HUES48 (cell line): ENCODE results near the gene SMYD3.
"Not testable (repeated sequence)": the region's sequence is repeated elsewhere in the genome, so short reads cannot be mapped to it uniquely, and the experiment has no call there.

Experiments
- H3K27ac ChIP-seq: one replicate; pipeline ENCODE4 v1.7.0; 2013; ENCODE audit warnings: low read depth, low read length, inconsistent platforms
- H3K27me3 ChIP-seq: 2 replicates; pipeline ENCODE4 v1.6.1; 2013; ENCODE audit warnings: mild to moderate bottlenecking, low read length; ENCODE audit not compliant: control insufficient read depth, insufficient read depth
- H3K36me3 ChIP-seq: 2 replicates; pipeline ENCODE4 v1.6.1; 2013; ENCODE audit warnings: low read length; ENCODE audit not compliant: control insufficient read depth, insufficient read depth
- H3K4me1 ChIP-seq: 2 replicates; pipeline ENCODE4 v1.6.1; 2013; ENCODE audit warnings: mild to moderate bottlenecking, low read length; ENCODE audit not compliant: control insufficient read depth, insufficient read depth
- H3K4me3 ChIP-seq: 2 replicates; pipeline ENCODE4 v1.5.1; 2013; ENCODE audit warnings: mild to moderate bottlenecking, low read depth, low read length
- H3K9ac ChIP-seq: 2 replicates; pipeline ENCODE4 v1.6.1; 2013; ENCODE audit warnings: mild to moderate bottlenecking, low read depth, low read length, moderate library complexity
- H3K9me3 ChIP-seq: 2 replicates; pipeline ENCODE4 v1.6.1; 2013; ENCODE audit warnings: low read length; ENCODE audit not compliant: control insufficient read depth, insufficient read depth

SMYD3 gene

DNA sequence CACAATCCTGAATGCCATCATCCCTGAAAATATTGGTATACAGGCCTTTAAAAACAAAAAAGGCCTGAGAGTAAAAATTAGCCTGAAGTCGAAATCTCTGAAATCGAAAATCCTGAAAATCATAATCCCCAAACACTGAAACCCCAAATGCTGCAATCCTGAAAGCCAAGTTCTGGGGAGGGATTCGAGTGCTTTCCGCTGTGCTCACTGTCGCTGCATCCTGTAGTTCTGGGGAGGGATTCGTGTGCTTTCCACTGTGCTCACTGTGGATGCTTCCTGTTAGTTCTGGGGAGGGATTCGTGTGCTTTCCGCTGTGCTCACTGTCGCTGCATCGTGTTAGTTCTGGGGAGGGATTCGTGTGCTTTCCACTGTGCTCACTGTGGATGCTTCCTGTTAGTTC is 435.5 kb downstream of the SMYD3 start:
- not testable (repeated sequence) for H3K27ac ChIP-seq, H3K4me3 ChIP-seq, H3K27me3 ChIP-seq, H3K9me3 ChIP-seq, H3K36me3 ChIP-seq, H3K9ac ChIP-seq
- peaks cover 36% of the 10 kb centered on the region for H3K4me1 ChIP-seq

DNA sequence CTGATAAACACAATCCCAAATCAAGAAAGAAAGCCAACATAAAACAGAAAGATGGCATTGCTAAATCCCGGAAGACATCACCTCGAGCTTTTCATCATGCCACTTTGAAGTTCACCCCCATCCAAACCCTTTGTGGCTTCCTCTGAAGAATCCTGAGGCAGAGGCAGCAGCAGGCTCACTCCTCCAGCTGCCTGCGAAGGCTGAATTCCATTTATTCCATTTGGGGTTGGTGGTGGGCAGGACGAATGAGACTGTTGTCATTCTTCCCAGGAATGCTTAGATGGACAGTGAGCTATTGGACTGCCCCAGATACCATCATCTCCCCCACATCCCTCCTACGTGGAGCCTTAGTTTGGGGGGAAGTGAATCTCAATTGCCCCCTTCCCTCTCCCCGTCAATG is 437.5 kb downstream of the SMYD3 start:
- peaks cover 51% of the 10 kb centered on the region for H3K4me1 ChIP-seq
- no peaks in the 10 kb centered on the region for H3K36me3 ChIP-seq

DNA sequence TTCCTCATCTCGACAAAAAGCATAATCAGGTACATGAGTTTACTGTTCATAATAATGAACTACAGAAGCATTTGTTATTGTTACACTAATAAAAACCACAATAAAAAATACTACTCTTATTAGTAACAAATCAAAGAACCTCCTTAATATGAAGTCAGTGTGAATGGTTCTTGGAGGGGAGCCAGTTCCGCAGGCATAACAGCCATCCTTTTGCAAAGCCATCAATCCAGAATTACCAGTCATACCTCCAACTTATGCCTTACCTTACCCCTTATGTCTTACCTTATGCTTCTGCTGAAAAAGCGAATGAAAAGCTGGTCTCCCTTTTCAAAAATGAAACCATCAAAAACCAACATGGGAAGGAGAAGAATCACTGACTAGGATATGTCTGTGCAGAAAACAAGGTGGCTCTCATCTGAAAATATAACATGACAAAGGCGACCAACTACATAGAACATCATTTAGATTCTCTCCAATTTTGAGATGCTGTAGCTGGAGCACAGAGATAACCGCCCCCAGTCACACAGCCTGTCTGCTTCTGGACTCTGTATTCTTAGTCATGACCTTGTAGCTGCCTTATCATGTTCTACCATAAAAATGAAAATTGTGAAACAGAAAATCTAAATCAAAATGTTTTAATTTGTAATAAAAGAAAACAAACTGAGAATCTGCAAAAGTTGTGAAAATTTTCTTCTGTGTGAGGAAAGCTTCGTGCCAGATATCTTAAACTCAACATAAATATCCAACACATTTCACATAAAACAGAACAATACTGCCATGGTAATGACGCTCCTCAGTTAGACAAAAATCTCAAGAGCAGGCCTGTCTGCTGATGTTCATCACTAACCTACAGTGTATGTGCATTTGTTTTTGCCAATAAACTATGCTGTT is 438.2 kb downstream of the SMYD3 start:
- no peak overlapping the region for H3K9ac ChIP-seq

More for the DNA sequence above, 437.5 kb downstream of the SMYD3 start:
- no peaks in the 10 kb centered on the region for H3K27me3 ChIP-seq
- no peak overlapping the region for H3K9ac ChIP-seq
- H3K9me3 ChIP-seq = no peaks in the 10 kb centered on the region
- no peak overlapping the region for H3K27ac ChIP-seq
- H3K4me3 ChIP-seq = no peak overlapping the region

DNA sequence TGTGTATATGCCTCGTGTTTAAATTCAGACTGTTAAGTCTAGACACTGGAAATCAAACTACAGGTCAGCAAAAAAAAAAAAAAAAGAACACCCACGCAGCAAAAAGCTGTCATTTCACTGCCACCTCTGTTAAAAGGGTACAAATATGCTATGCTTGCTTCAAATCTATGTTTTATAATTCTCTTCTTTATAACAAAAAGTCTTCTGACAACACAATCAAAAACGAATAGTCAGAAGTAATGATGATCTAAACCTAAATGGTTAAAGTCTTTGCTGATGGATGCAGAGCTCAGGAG is 438.9 kb downstream of the SMYD3 start:
- H3K27ac ChIP-seq = no peak overlapping the region
- peaks cover 55% of the 10 kb centered on the region for H3K4me1 ChIP-seq
- H3K36me3 ChIP-seq = no peaks in the 10 kb centered on the region
- H3K4me3 ChIP-seq = no peak overlapping the region
- H3K27me3 ChIP-seq = no peaks in the 10 kb centered on the region
- no peaks in the 10 kb centered on the region for H3K9me3 ChIP-seq
- H3K9ac ChIP-seq = no peak overlapping the region

More for the DNA sequence above, 438.2 kb downstream of the SMYD3 start:
- Histone ChIP-seq H3K27ac (no peak overlapping the region), H3K36me3 (no peaks in the 10 kb centered on the region), H3K27me3 (no peaks in the 10 kb centered on the region), H3K9me3 (no peaks in the 10 kb centered on the region), H3K4me3 (no peak overlapping the region), H3K4me1 (peaks cover 55% of the 10 kb centered on the region)

DNA sequence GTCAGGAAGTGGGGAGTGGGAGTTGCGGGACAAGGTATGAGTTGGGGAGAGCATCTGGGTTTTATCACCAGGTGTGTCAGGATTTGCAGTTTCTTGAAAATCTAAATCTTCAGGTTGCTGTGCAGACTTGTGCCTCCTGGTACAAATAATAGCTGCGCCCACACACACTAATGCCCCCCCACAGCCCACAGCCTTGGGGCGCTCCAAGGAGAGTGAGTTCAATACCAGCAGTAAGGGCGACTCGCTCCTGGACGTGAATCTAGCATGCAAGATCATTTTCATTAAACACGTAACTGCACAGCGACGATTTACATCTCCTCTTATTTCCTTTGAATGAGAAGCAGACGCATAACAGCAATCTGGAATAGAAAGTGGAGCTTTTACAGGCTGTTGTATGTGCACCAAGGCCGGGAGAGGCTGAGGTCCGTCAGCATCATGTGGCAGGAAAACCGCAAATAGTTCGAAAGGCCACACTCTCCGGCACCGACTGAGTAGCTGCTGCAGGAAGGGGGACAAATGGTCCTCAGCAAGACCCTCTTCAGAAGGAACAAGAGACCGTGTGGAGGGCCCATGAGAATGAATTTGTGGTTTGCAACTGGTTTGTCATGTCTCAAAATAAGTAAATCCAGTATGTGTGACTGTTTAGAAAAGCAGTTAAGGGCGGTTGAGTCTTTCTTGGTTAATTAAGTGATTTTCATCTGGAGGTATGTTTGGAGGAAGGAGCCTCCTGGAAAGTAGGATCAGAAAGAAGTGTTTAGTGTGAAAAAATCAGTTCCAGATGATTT is 439.5 kb downstream of the SMYD3 start:
- Histone ChIP-seq H3K9me3 (no peaks in the 10 kb centered on the region), H3K9ac (no peak overlapping the region), H3K36me3 (no peaks in the 10 kb centered on the region), H3K27me3 (no peaks in the 10 kb centered on the region), H3K27ac (peak overlapping the region; percentile 74), H3K4me1 (peaks cover 55% of the 10 kb centered on the region), H3K4me3 (peak overlapping the region; percentile 44; the same call in 1 of the 2 replicates)

DNA sequence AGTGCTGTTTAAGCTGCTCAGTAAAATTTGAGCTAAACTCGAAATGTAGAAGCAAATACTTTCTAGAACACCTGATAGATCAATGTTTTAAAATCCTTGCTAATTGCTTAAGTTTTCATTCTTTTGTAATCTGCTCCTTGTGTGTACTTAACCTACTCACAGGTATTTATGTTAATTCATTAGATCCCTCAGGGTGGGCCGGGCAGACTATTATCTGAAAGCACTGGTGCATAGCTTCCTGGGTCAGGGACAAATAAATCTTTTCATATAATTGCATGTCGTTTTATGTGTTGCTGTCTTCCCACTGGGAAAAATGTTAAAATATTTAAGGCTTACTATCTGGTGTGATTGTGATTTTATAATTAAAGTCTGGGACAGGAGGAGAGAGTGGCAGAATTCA is 440.5 kb downstream of the SMYD3 start:
- H3K9ac ChIP-seq = no peak overlapping the region
- H3K4me1 ChIP-seq = peaks cover 55% of the 10 kb centered on the region
- no peaks in the 10 kb centered on the region for H3K27me3 ChIP-seq
- H3K9me3 ChIP-seq = no peaks in the 10 kb centered on the region
- no peaks in the 10 kb centered on the region for H3K36me3 ChIP-seq
- peak overlapping the region; percentile 74 for H3K27ac ChIP-seq
- H3K4me3 ChIP-seq = peak overlapping the region; percentile 44

DNA sequence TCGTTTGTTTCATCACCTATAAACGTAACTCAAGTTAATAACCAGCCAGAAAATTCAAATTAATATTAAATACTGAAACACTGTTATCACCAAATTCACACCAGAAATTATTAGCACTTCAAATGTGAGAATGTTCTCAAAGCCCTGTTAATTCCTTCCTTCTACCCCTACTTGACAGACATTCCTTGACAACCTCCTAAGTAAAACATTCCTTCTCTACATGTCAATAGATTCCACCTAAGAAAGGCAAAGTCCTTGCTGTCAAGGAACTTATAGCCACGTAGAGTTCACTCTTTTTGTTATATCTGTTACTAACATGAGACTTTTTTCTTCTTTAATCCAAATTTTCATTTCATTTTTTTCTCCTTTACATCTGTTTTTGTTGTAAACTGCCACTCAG is 441.5 kb downstream of the SMYD3 start:
- H3K9me3 ChIP-seq = no peaks in the 10 kb centered on the region
- H3K27ac ChIP-seq = peak overlapping the region; percentile 74
- no peaks in the 10 kb centered on the region for H3K27me3 ChIP-seq
- H3K36me3 ChIP-seq = no peaks in the 10 kb centered on the region
- H3K4me1 ChIP-seq = peaks cover 55% of the 10 kb centered on the region
- H3K4me3 ChIP-seq = peak overlapping the region; percentile 18; the same call in 1 of the 2 replicates
- H3K9ac ChIP-seq = no peak overlapping the region

DNA sequence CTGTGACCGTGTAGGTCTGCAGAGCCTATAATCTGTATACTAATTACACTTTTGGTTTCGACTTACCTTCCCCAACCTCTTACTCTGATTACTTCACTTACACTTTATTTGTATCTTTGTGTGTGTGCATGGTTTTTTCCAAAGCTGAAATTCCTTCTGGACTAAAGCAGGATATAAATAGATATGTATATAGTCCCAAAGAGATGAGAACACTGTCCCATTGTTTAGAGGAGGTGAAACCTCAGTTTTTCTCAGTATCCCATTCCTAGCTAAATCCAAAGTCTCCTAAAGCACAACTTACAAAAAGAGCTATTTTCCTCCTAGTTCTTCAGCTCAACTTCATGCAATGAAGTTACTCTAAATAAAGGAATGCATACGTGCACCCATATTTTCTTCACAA is 442.2 kb downstream of the SMYD3 start:
- H3K4me3 ChIP-seq = no peak overlapping the region; the same call in 1 of the 2 replicates
- peaks cover 55% of the 10 kb centered on the region for H3K4me1 ChIP-seq
- no peak overlapping the region for H3K27ac ChIP-seq
- H3K9ac ChIP-seq = no peak overlapping the region
- no peaks in the 10 kb centered on the region for H3K27me3 ChIP-seq
- H3K36me3 ChIP-seq = no peaks in the 10 kb centered on the region
- no peaks in the 10 kb centered on the region for H3K9me3 ChIP-seq

DNA sequence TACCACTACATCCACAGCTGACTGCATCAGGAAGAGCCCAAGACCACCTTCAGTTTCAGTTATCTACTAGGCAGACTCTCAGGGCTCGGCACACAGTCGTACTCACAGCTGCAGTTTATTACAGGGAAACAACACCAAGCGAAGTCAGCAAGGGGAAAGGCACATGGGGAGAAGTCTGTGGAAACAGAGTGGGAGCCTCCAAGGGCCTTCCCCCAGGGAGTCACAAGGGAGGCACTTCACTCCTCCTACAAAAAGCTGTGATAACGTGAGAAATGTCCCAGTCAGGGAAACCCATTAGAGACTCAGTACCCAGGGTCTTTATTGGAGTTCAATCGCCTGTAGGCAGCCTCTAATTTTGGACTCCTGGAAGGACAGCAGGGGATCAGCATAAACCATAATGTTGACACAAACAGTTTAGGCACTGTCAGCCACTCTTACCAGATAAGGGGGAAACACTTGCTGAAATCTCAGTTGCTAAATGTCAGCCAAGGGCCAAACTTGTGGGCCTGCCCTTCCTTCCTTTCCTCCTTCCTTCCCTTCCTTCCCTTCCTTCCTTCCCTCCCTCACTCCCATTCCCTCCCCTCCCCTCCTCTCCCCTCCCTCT is 444.0 kb downstream of the SMYD3 start:
- Histone ChIP-seq H3K36me3 (no peaks in the 10 kb centered on the region), H3K9ac (no peak overlapping the region), H3K27me3 (no peaks in the 10 kb centered on the region), H3K27ac (no peak overlapping the region), H3K4me1 (peaks cover 40% of the 10 kb centered on the region), H3K9me3 (no peaks in the 10 kb centered on the region), H3K4me3 (no peak overlapping the region)

DNA sequence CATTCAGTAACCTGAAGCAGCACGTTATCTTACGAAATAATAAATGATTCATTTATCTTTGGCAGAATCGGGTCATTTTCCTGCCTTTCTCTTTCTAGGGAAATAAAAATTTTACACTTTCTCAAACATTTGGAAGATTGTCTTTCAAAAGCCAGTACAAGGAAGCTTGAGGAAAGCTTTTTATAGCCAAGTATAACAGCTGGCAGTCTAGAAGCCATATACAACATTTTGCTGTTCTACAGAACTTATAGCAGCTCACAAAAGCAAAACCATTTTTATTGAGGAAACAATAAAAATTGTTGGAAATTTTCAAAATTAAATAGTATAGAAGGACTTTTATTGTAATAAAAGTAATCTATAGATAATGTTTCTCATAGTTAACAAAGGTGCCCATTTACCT is 448.6 kb downstream of the SMYD3 start:
- no peaks in the 10 kb centered on the region for H3K27me3 ChIP-seq
- H3K4me1 ChIP-seq = no peaks in the 10 kb centered on the region
- no peak overlapping the region for H3K9ac ChIP-seq

DNA sequence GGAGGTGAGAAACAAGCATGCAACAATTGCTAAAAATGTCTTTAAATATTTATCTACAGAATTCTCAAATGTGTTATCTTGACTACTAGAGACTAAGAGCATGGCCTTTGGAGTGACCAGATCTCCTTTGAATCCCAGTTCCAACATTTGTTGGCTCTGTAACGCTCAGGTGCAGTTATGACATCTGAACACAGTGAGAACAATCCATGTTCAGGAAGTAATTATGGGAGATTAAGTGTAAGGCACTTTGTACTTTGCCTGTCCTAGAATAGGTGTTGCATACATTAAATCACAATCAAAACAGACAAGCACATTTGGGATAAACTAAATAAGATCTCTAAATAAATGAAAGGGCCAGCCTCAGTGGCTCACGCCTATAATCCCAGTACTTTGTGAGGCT is 454.5 kb downstream of the SMYD3 start:
- Histone ChIP-seq H3K27ac (no peak overlapping the region), H3K9ac (no peak overlapping the region), H3K27me3 (no peaks in the 10 kb centered on the region), H3K4me1 (0 out of 2 replicates have a peak, but pooled peaks cover under 1% of the 10 kb centered on the region), H3K4me3 (no peak overlapping the region), H3K9me3 (no peaks in the 10 kb centered on the region), H3K36me3 (no peaks in the 10 kb centered on the region)

More for the DNA sequence above, 448.6 kb downstream of the SMYD3 start:
- no peaks in the 10 kb centered on the region for H3K36me3 ChIP-seq
- no peak overlapping the region for H3K4me3 ChIP-seq
- no peak overlapping the region for H3K27ac ChIP-seq
- no peaks in the 10 kb centered on the region for H3K9me3 ChIP-seq
